Measurements from ENCODE around the gene BST1. TPM values are rescaled to one million over a fixed set of nuclear protein-coding genes. Genes with fewer than 3 reads are reported as not detected.

The BST1 gene
- polyA plus RNA-seq, 1 experiment = 27.6 TPM

- Histone ChIP-seq H3K27me3 (ENCODE audit: control insufficient read depth, insufficient read depth, low read length) (peaks cover 17% of the 10 kb centered on the region), H3K27ac (ENCODE audit: low read depth, low read length) (no peak overlapping the region), H3K4me3 (ENCODE audit: low read depth, low read length) (no peak overlapping the region), H3K9me3 (ENCODE audit: control insufficient read depth, insufficient read depth, low read length) (no peaks in the 10 kb centered on the region)
- ChIA-PET CTCF (interaction anchor here (0.6 to 2.3 kb wide), 2 partner anchors 13 to 1375 kb away, joined by 6 to 9 read pairs; no protein-coding TSS in a partner anchor), POLR2A (interaction anchor here (0.7 kb wide), 1 partner anchor 39 kb away, joined by 3 read pairs; no protein-coding TSS in a partner anchor)
- DNase-seq (ENCODE audit: low read depth, low spot score) = no peak
- no peak for TF ChIP-seq CTCF (IDR thresholded peaks at IDR 0.05; ENCODE audit: low read depth, low read length)
Observed at GRCh38 chr4:15766821-15767220, 64.0 kb downstream of the BST1 start.

GRCh38 chr4:15769202-15769601 is 66.3 kb downstream of the BST1 start:
- TF ChIP-seq CTCF (IDR thresholded peaks at IDR 0.05; ENCODE audit: low read depth, low read length) = no peak
- ChIA-PET CTCF (no interaction called here), POLR2A (no interaction called here)
- no peaks in the 10 kb centered on the region for H3K9me3 ChIP-seq (ENCODE audit: control insufficient read depth, insufficient read depth, low read length)
- no peak overlapping the region for H3K27ac ChIP-seq (ENCODE audit: low read depth, low read length)
- H3K4me3 ChIP-seq (ENCODE audit: low read depth, low read length) = no peak overlapping the region
- peaks cover 25% of the 10 kb centered on the region for H3K27me3 ChIP-seq (ENCODE audit: control insufficient read depth, insufficient read depth, low read length)
- no peak for DNase-seq (ENCODE audit: low read depth, low spot score)

- DNase-seq (ENCODE audit: low read depth, low spot score) = no peak
- Histone ChIP-seq H3K4me3 (ENCODE audit: low read depth, low read length) (no peak overlapping the region), H3K9me3 (ENCODE audit: control insufficient read depth, insufficient read depth, low read length) (no peaks in the 10 kb centered on the region), H3K27ac (ENCODE audit: low read depth, low read length) (no peak overlapping the region), H3K27me3 (ENCODE audit: control insufficient read depth, insufficient read depth, low read length) (peaks cover 21% of the 10 kb centered on the region)
- CTCF ChIA-PET = interaction anchor here (1.4 kb wide), 1 partner anchor 34 kb away, joined by 3 read pairs; no protein-coding TSS in a partner anchor
- POLR2A ChIA-PET = no interaction called here
- TF ChIP-seq CTCF (IDR thresholded peaks at IDR 0.05; ENCODE audit: low read depth, low read length) = no peak
Observed at GRCh38 chr4:15771216-15772058, 68.6 kb downstream of the BST1 start.

GRCh38 chr4:15774020-15774420 is 71.2 kb downstream of the BST1 start:
- Histone ChIP-seq H3K4me3 (ENCODE audit: low read depth, low read length) (no peak overlapping the region), H3K27me3 (ENCODE audit: control insufficient read depth, insufficient read depth, low read length) (peaks cover 39% of the 10 kb centered on the region), H3K27ac (ENCODE audit: low read depth, low read length) (no peak overlapping the region), H3K9me3 (ENCODE audit: control insufficient read depth, insufficient read depth, low read length) (no peaks in the 10 kb centered on the region)
- no peak for TF ChIP-seq CTCF (IDR thresholded peaks at IDR 0.05; ENCODE audit: low read depth, low read length)
- no peak for DNase-seq (ENCODE audit: low read depth, low spot score)
- CTCF ChIA-PET = interaction anchor here (1.9 kb wide), 1 partner anchor 32 kb away, joined by 4 read pairs; no protein-coding TSS in a partner anchor
- POLR2A ChIA-PET = no interaction called here
